C1 segment of cervical spinal cord (tissue), 14 donors: ENCODE data around the gene ASB8.

Experiments used
- DNase-seq, 14 donors: peaks; one replicate each; lab custom pipeline; 2025; lab: John Stamatoyannopoulos, UW

The ASB8 gene, protein sequence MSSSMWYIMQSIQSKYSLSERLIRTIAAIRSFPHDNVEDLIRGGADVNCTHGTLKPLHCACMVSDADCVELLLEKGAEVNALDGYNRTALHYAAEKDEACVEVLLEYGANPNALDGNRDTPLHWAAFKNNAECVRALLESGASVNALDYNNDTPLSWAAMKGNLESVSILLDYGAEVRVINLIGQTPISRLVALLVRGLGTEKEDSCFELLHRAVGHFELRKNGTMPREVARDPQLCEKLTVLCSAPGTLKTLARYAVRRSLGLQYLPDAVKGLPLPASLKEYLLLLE

DNA sequence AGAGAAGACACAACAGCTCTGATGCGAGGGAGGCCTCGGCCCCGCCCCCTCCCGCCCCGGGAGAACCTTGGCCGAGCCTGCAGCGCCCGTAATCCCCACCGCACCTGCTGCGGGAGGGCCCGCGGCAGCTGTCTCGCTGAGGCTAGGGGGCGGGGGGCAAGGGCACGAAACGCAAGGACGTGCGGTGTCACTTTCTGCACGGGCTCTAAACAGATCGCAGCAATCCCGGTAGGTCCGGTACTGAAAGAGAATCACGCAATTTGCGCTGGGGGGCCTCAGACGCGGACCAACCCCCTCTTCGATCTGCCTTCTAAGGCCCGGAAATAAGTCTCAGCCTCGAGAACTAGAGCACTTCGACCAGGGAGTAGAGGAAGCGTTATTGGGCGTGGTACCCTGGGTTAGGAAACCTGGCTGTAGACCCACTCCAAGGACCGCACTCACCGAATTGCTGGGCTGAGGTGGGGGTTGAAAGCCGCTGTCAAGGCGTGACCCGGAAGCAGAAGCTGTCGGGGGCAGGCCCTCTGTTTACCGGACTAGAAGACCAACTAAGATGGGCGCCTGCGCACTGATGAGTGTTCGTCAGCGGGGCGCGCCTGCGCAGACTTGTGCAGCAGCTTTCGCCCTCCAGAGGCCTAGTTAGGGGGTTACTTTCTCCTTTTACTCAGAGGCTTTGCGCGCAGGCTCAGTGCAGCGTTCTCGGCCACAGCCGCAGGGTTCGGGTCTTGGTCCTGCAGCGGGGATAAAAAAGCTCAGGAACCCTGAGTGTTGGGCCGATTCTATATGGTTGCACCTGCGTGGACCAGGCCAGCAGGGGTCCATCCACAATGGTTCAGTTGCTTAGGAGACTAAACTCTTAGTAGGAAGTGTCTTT is at the start of gene ASB8:
Gene ASB8 (minus strand): TSS at position 498 of the 871 bp plus-strand sequence. CDS start 4,019 bp downstream, outside the sequence.
- peak; percentile 78 to 99 (median 97) for DNase-seq

DNA sequence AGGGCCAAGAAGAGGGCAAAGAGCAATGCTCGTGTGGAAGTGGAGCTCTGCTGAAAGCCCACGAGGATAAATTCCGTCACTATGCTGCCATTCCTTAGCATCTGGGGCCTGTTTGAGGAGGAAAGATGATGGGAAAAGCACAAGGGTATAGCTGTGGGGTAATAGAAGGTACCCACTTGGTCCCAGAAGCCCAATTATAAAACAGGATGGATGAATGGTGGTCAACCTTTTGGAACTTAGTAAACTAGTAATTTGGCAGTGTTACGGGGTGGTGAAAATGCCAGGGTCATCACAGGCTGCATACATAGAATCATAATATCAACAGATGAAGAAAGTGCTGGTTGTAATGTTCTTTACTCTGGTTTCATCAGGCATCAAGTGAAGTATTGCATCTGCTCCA is 45.9 kb upstream of the ASB8 start, which contains the start of gene OR10AD1:
Gene OR10AD1 (minus strand): TSS at position 101 of the 400 bp plus-strand sequence. CDS start 0 bp downstream, at position 101.
- DNase-seq: no peak

DNA sequence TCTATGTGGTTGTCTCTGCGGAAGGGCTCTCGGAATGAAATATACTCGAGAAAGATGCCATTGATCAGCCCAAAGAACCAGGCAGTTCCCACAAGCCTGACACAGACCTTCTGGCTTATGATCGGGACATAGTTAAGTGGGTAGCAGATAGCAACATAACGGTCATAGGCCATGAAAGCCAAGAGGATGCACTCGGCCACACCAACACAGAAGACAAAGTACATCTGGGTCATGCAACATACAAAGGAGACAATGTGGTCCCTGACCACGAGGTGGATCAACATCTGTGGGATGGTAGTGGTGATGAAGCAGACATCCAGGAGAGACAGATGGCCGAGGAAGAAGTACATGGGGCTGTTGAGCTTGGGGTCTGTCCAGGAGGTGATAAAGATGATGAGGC is 45.5 kb upstream of the ASB8 start:
- DNase-seq: no peak

GRCh38 chr12:48201516-48201915 is 44.2 kb upstream of the ASB8 start:
- DNase-seq: no peak

- DNase-seq: no peak
Observed at GRCh38 chr12:48201091-48201490, 43.8 kb upstream of the ASB8 start.

DNA sequence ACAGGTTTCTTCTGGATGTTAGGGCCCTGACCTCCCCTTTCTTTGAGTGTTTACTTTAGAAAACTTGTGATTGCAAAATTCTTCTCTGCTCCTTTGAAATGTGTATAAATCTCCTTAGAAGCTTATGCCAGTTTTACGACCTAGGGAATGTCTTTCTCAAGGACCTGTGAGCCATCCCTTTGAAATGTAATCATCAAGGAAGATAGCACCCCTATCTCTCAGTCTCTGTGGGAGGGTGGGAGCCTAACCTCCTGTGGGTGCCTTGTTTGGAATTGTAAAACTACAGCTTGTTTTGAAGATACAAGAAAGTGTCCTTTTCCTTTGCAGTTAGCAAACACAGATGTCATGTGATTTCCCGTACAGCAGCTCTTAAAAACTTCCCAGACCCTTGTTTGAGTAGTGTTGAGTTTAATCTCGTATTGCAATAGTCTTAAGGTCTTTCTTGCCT is 42.5 kb upstream of the ASB8 start:
- DNase-seq: no peak

- DNase-seq: no peak
Observed at GRCh38 chr12:48198985-48199384, 41.7 kb upstream of the ASB8 start.

DNA sequence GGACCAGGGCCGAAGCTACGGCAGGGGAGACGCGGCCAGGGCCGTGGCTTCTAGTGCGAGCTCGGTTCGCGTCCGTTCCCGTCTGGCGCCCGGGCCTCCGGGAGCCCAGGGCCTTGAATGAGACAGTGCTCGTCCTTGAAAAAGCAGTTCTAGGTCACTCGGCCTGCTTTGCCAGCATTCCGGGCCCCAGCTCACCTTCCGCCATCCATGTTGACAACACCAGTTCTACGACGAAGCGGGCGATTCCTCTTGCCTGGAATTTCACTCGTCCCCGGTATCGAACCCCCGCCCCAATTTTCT is 41.3 kb upstream of the ASB8 start:
- peak in 2 of 14 donors; percentile 72 to 73 for DNase-seq

DNA sequence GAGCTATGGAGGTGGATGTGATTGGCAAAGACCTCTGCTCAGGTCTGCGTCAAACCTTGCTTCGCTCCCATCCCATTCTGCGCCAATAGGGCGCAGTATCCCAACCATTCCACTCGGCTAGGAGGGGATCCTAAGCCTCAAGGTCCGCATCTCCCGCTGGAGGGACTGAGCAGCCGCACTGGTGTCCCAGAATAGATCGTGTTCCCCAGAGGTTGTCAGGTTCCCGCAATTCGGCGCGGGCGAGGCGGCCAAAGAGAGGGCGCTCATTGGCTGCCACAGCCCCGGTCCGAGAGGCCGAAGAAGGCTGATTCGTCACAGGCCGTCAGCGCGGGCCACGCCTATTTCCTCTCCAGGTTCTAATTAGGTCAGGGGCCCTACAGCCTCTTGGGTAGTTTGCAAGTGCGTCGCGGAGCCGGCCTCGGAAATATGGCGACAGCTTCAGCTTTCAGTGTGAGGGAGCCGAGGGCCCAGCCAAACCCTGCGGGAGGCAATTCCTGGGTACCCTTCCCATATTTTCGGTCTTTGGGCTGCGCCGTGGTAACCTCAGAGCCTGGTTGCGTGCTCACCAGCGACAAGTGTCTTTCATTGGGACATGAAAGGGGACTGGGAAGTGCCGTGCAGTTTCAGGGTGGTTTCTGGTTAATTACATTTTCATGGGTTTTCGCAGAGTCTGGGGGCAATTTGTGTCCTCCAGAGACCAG is 40.8 kb upstream of the ASB8 start:
- DNase-seq: peak; percentile 46 to 100 (median 87)

GRCh38 chr12:48197549-48197970 is 40.2 kb upstream of the ASB8 start:
- peak in 2 of 14 donors; percentile 27 to 84 for DNase-seq

GRCh38 chr12:48194799-48195201 is 37.5 kb upstream of the ASB8 start:
- no peak for DNase-seq

DNA sequence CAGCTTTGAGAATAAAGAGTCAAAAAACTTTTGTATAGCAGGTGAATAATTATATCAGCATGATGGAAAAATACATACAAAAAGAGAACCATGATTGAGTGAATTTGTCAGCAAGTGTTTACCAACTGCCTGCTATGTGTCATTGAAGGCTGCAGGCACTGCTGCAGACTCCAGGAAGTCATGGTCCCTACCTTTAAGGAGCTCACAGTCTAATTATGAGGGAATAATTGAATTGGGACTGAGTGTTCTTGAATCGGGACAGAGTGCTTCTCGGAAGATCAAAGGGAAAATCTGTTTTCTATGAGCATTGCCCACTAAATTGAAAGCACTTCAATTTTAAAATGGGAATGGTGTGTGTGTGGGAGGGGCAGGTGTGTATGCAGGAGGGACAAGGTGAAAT is 36.3 kb upstream of the ASB8 start:
- DNase-seq: no peak

DNA sequence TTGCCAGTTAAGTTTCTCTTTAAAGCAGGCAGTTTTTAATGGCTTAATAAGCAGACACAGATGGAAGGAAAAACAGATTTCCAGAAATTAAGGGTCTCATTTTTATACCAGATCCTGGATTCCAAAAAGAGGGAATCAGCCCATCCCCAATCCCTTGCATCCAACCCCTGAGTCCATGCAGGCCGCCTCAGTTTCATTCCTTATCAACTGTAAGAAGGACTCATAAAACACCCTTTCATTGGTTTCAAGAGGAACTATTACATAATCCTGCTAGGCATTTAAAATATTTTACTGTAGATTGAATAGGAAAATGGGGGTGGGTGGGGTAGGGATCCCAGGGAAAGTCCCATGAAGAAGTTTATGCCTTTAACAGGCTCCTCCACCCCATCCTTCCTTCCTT is 35.5 kb upstream of the ASB8 start:
- DNase-seq: no peak

DNA sequence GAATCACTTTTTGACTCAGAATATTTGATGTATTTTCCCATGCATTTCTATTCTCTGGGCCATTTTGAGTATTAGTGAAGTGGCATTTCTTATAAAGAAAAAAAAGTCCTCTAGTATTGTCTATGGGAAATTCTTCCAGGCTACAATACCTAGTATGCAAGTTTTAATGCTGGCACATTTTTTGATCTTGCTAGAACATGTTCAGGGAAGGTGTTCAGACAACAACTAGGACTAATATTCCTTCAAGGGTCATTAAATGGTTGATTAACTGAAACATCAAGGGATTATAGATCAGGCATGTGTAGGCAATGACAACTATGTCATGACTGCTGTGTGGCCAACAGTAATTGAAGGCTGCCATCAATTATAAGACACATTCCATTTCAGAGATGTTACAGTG is 33.8 kb upstream of the ASB8 start:
- DNase-seq: no peak

DNA sequence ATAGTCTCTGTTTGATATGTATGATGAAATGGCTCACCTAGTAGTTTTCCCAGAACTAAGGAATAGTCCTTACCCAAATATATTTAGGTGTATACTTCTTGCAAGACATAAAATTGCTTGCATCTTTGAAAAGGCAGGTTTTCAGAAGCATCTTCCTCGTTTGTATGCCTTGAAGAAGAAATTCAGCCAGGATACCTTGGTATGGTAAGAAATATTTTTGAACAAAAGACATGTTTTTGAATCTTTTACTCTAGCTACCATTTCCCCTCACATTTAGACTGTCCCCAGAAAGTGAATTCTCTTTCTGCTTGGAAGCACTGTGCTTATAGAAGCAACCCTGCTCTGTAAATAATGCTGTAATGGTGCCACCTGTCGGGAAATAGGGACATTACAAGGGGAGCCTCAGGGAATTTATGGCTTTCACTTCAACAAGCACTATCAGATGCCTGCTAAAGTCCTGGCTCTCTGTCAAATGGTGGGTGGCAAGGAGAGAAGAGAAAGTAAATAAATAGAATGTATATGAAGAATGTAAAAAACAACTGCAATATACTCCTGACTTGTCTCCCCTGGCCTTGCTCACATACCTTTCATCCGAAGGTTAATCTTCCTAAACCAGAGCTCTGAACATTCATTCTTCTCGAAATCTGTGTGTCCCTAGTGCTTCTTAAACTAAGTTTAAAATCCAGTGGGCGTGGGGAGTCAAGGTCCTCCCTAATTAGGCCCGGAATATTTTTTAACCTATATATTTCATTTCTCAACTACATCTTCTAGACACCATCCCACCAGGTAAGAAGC is 32.2 kb upstream of the ASB8 start:
- peak in 9 of 14 donors; percentile 20 to 67 (median 34) for DNase-seq

- no peak for DNase-seq
Observed at GRCh38 chr12:48187916-48188695, 30.8 kb upstream of the ASB8 start.

GRCh38 chr12:48185181-48185919 is 28.0 kb upstream of the ASB8 start:
- DNase-seq: peak in 1 of 14 donors; percentile 62

GRCh38 chr12:48184549-48184922 is 27.2 kb upstream of the ASB8 start:
- peak in 1 of 14 donors; percentile 42 for DNase-seq

GRCh38 chr12:48183876-48184548 is 26.7 kb upstream of the ASB8 start:
- peak in 1 of 14 donors; percentile 47 for DNase-seq
